Measurements from ENCODE around the gene MBOAT1.

MBOAT1 gene

GRCh38 chr6:20118892-20119291 is 93.4 kb downstream of the MBOAT1 start:
- ChIA-PET POLR2A (no interaction called here), CTCF (interaction anchor here (0.6 to 5.3 kb wide), 5 partner anchors 7 to 1826 kb away, joined by 3 to 65 read pairs (median 5); no protein-coding TSS in a partner anchor)
- Histone ChIP-seq H3K4me1 (ENCODE audit: control insufficient read depth, insufficient read depth, low read length) (peaks cover 9% of the 10 kb centered on the region), H3K4me3 (ENCODE audit: low read depth, low read length) (no peak overlapping the region), H3K36me3 (ENCODE audit: control insufficient read depth in 2 of 2, insufficient read depth in 1 of 2, low read length in 2 of 2) (peaks cover 0 to 2% of the 10 kb centered on the region in 2 experiments; a peak in 1 of 3 replicates), H3K27ac (ENCODE audit: extremely low read depth, low read depth, low read length) (no peak overlapping the region), H3K9me3 (ENCODE audit: control insufficient read depth, insufficient read depth, low read depth, low read length) (no peaks in the 10 kb centered on the region)
- TF ChIP-seq ZNF776 (tag by site-specific recombination; IDR thresholded peaks at IDR 0.05; ENCODE audit: borderline replicate concordance) = no peak
- TF ChIP-seq KLF8 (tag by site-specific recombination; IDR thresholded peaks at IDR 0.05) = no peak
- TF ChIP-seq ZNF175 (tag by site-specific recombination; IDR thresholded peaks at IDR 0.05) = no peak
- no peak for TF ChIP-seq ZNF416 (tag by site-specific recombination; IDR thresholded peaks at IDR 0.05)
- no peak for TF ChIP-seq ZNF488 (tag by site-specific recombination; IDR thresholded peaks at IDR 0.05)
- TF ChIP-seq ZNF335 (tag by site-specific recombination; conservative IDR thresholded peaks at IDR 0.05) = no peak
- no peak for TF ChIP-seq ZNF223 (tag by site-specific recombination; IDR thresholded peaks at IDR 0.05)
- no peak for TF ChIP-seq ZNF121 (tag by site-specific recombination; IDR thresholded peaks at IDR 0.05)

GRCh38 chr6:20117474-20117873 is 94.8 kb downstream of the MBOAT1 start:
- peaks cover 0 to 7% of the 10 kb centered on the region in 2 experiments; a peak in 1 of 3 replicates for H3K36me3 ChIP-seq (ENCODE audit: control insufficient read depth in 2 of 2, insufficient read depth in 1 of 2, low read length in 2 of 2)
- H3K27ac ChIP-seq (ENCODE audit: extremely low read depth, low read depth, low read length) = no peak overlapping the region
- peaks cover 9% of the 10 kb centered on the region for H3K4me1 ChIP-seq (ENCODE audit: control insufficient read depth, insufficient read depth, low read length)
- TF ChIP-seq ZNF404 (tag by site-specific recombination; IDR thresholded peaks at IDR 0.05) (no peak), ZNF223 (tag by site-specific recombination; IDR thresholded peaks at IDR 0.05) (no peak), ZEB2 (tag by site-specific recombination; IDR thresholded peaks at IDR 0.05) (no peak), ZNF513 (tag by site-specific recombination; IDR thresholded peaks at IDR 0.05) (no peak), ZNF214 (tag by site-specific recombination; IDR thresholded peaks at IDR 0.05; ENCODE audit: borderline replicate concordance) (no peak), ZNF398 (tag by site-specific recombination; IDR thresholded peaks at IDR 0.05) (no peak), ZSCAN23 (tag by site-specific recombination; IDR thresholded peaks at IDR 0.05) (no peak), PRDM2 (tag by site-specific recombination; IDR thresholded peaks at IDR 0.05; ENCODE audit: borderline replicate concordance) (no peak), HOXA7 (CRISPR knock-in tag; IDR thresholded peaks at IDR 0.05; ENCODE audit: borderline replicate concordance) (no peak), ZNF23 (tag by site-specific recombination; IDR thresholded peaks at IDR 0.05; ENCODE audit: borderline replicate concordance) (no peak), ZNF571 (tag by site-specific recombination; IDR thresholded peaks at IDR 0.05) (no peak), ZNF645 (tag by site-specific recombination; IDR thresholded peaks at IDR 0.05) (no peak), YY1 (tag by site-specific recombination; IDR thresholded peaks at IDR 0.05) (no peak), ZNF560 (tag by site-specific recombination; IDR thresholded peaks at IDR 0.05; ENCODE audit: borderline replicate concordance) (no peak), WT1 (tag by site-specific recombination; IDR thresholded peaks at IDR 0.05) (no peak), ZFHX2 (tag by site-specific recombination; conservative IDR thresholded peaks at IDR 0.05) (no peak)
- ChIA-PET POLR2A (no interaction called here), CTCF (interaction anchor here (0.8 to 5.3 kb wide), 2 partner anchors 9 to 25 kb away, joined by 3 to 65 read pairs; no protein-coding TSS in a partner anchor)
- no peaks in the 10 kb centered on the region for H3K9me3 ChIP-seq (ENCODE audit: control insufficient read depth, insufficient read depth, low read depth, low read length)
- no peak overlapping the region for H3K4me3 ChIP-seq (ENCODE audit: low read depth, low read length)

Data from HEK293 (cell line).